HEK293 (cell line): Measurements from ENCODE around the gene HAUS1.

Experiments used
- CTCF ChIA-PET: fragments of 350-600 bp; formaldehyde crosslinking; extraction: SDS; loops from one replicate; lab custom pipeline; 2021; ENCODE audit warnings: antibody characterized with exemption; lab: Yijun Ruan, JAX
- POLR2A ChIA-PET: fragments of 300-600 bp; formaldehyde crosslinking; extraction: SDS; loops from one replicate; lab custom pipeline; 2020; ENCODE audit warnings: antibody characterized with exemption, inconsistent platforms; lab: Yijun Ruan, JAX
- H3K27ac ChIP-seq: fragments of 200-500 bp; sonication (Bioruptor generic); 2 replicates; pipeline ENCODE4 v1.5.1; 2014; ENCODE audit warnings: low read depth, low read length, control low read depth, inconsistent platforms; ENCODE audit errors: extremely low read depth
- H3K36me3 ChIP-seq, 2 experiments: fragments of 200-500 bp in 1 of 2; sonication (Bioruptor generic) in 1 of 2; 1 replicate in 1 of 2; 2 replicates in 1 of 2; pipeline ENCODE4 v1.5.1; 2014 to 2017; ENCODE audit warnings: inconsistent platforms in 2 of 2, low read length in 2 of 2; ENCODE audit not compliant: control insufficient read depth in 2 of 2, insufficient read depth in 1 of 2
- H3K4me1 ChIP-seq: fragments of 200-500 bp; sonication (Bioruptor generic); 2 replicates; pipeline ENCODE4 v1.5.1; 2014; ENCODE audit warnings: mild to moderate bottlenecking, low read length, inconsistent platforms; ENCODE audit not compliant: control insufficient read depth, insufficient read depth
- H3K4me3 ChIP-seq: 2 replicates; pipeline ENCODE4 v1.5.1; 2011; ENCODE audit warnings: low read depth, mild to moderate bottlenecking, control low read depth, low read length, moderate library complexity
- H3K9me3 ChIP-seq: fragments of 200-500 bp; sonication (Bioruptor generic); 2 replicates; pipeline ENCODE4 v1.5.1; 2014; ENCODE audit warnings: low read depth, low read length, inconsistent platforms; ENCODE audit not compliant: control insufficient read depth, insufficient read depth
- ATF2 ChIP-seq: fragments of 450-650 bp; formaldehyde crosslinking; IDR thresholded peaks from 2 replicates; pipeline ENCODE4 v1.5.1; 2016; ENCODE audit warnings: missing biosample characterization, missing genetic modification characterization, low read depth
- CTCF ChIP-seq: fragments of 450-650 bp; formaldehyde crosslinking; IDR thresholded peaks from 2 replicates; pipeline ENCODE4 v1.5.1; 2016; ENCODE audit warnings: missing biosample characterization, missing genetic modification characterization
- ELK4 ChIP-seq: IDR thresholded peaks from 2 replicates; pipeline ENCODE4 v1.6.1; 2011; ENCODE audit warnings: mild to moderate bottlenecking, low read depth, low read length, borderline replicate concordance
- GLI2 ChIP-seq: fragments of 450-650 bp; formaldehyde crosslinking; IDR thresholded peaks from 2 replicates; pipeline ENCODE4; 2017; ENCODE audit warnings: missing biosample characterization, missing genetic modification characterization, low read depth, borderline replicate concordance
- GLIS1 ChIP-seq: fragments of 450-650 bp; formaldehyde crosslinking; IDR thresholded peaks from 2 replicates; pipeline ENCODE4 v1.5.1; 2016; ENCODE audit warnings: missing biosample characterization, missing genetic modification characterization
- GLIS2 ChIP-seq: fragments of 450-650 bp; formaldehyde crosslinking; IDR thresholded peaks from 2 replicates; pipeline ENCODE4 v1.5.1; 2016; ENCODE audit warnings: missing biosample characterization, missing genetic modification characterization
- YY2 ChIP-seq: fragments of 450-650 bp; formaldehyde crosslinking; IDR thresholded peaks from 2 replicates; pipeline ENCODE4 v1.5.1; 2016; ENCODE audit warnings: missing biosample characterization, missing genetic modification characterization
- ZBTB17 ChIP-seq: fragments of 450-650 bp; formaldehyde crosslinking; IDR thresholded peaks from 2 replicates; pipeline ENCODE4 v1.5.1; 2016; ENCODE audit warnings: missing biosample characterization, missing genetic modification characterization
- ZBTB20 ChIP-seq: fragments of 450-650 bp; formaldehyde crosslinking; IDR thresholded peaks from 2 replicates; pipeline ENCODE4 v1.5.1; 2016; ENCODE audit warnings: missing biosample characterization, missing genetic modification characterization
- ZFP3 ChIP-seq: fragments of 450-650 bp; formaldehyde crosslinking; IDR thresholded peaks from 2 replicates; pipeline ENCODE4 v1.5.1; 2016; ENCODE audit warnings: low read depth, missing biosample characterization, missing genetic modification characterization
- ZNF121 ChIP-seq: fragments of 450-650 bp; formaldehyde crosslinking; IDR thresholded peaks from 2 replicates; pipeline ENCODE4 v1.5.1; 2016; ENCODE audit warnings: missing biosample characterization, missing genetic modification characterization
- ZNF132 ChIP-seq: fragments of 450-650 bp; formaldehyde crosslinking; IDR thresholded peaks from 2 replicates; pipeline ENCODE4 v1.5.1; 2017; ENCODE audit warnings: missing biosample characterization, missing genetic modification characterization, borderline replicate concordance
- ZNF138 ChIP-seq: fragments of 450-650 bp; formaldehyde crosslinking; IDR thresholded peaks from 2 replicates; pipeline ENCODE4 v1.5.1; 2016; ENCODE audit warnings: missing biosample characterization, missing genetic modification characterization, borderline replicate concordance
- ZNF16 ChIP-seq: fragments of 450-650 bp; formaldehyde crosslinking; IDR thresholded peaks from 2 replicates; pipeline ENCODE4 v1.5.1; 2016; ENCODE audit warnings: low read depth, missing biosample characterization, missing genetic modification characterization
- ZNF302 ChIP-seq: fragments of 450-650 bp; formaldehyde crosslinking; IDR thresholded peaks from 2 replicates; pipeline ENCODE4 v1.5.1; 2016; ENCODE audit warnings: missing biosample characterization, missing genetic modification characterization, low read depth
- ZNF354C ChIP-seq: fragments of 450-650 bp; formaldehyde crosslinking; IDR thresholded peaks from 2 replicates; pipeline ENCODE4 v1.5.1; 2016; ENCODE audit warnings: missing biosample characterization, missing genetic modification characterization, low read depth, borderline replicate concordance
- ZNF394 ChIP-seq: fragments of 450-650 bp; formaldehyde crosslinking; IDR thresholded peaks from 2 replicates; pipeline ENCODE4 v1.5.1; 2016; ENCODE audit warnings: missing biosample characterization, missing genetic modification characterization, mild to moderate bottlenecking, moderate library complexity, borderline replicate concordance
- ZNF600 ChIP-seq: fragments of 450-650 bp; formaldehyde crosslinking; IDR thresholded peaks from 2 replicates; pipeline ENCODE4 v1.5.1; 2016; ENCODE audit warnings: missing biosample characterization, missing genetic modification characterization
- ZNF610 ChIP-seq: fragments of 450-650 bp; formaldehyde crosslinking; IDR thresholded peaks from 2 replicates; pipeline ENCODE4 v1.5.1; 2016; ENCODE audit warnings: missing biosample characterization, missing genetic modification characterization, borderline replicate concordance
- ZNF677 ChIP-seq: fragments of 450-650 bp; IDR thresholded peaks from 2 replicates; pipeline ENCODE4 v1.5.0; 2018; ENCODE audit warnings: missing biosample characterization, mild to moderate bottlenecking, missing genetic modification characterization, moderate library complexity
- ZNF777 ChIP-seq: fragments of 450-650 bp; formaldehyde crosslinking; IDR thresholded peaks from 2 replicates; pipeline ENCODE4 v1.5.1; 2017; ENCODE audit warnings: missing biosample characterization, missing genetic modification characterization, borderline replicate concordance
- ZNF792 ChIP-seq: fragments of 450-650 bp; formaldehyde crosslinking; IDR thresholded peaks from 2 replicates; pipeline ENCODE4 v1.5.1; 2016; ENCODE audit warnings: missing biosample characterization, missing genetic modification characterization
- TF ChIP-seq, protein P1 (sequence below): fragments of 450-650 bp; formaldehyde crosslinking; IDR thresholded peaks from 2 replicates; pipeline ENCODE4 v1.5.1; 2017; ENCODE audit warnings: missing biosample characterization, missing genetic modification characterization

Gene HAUS1

DNA sequence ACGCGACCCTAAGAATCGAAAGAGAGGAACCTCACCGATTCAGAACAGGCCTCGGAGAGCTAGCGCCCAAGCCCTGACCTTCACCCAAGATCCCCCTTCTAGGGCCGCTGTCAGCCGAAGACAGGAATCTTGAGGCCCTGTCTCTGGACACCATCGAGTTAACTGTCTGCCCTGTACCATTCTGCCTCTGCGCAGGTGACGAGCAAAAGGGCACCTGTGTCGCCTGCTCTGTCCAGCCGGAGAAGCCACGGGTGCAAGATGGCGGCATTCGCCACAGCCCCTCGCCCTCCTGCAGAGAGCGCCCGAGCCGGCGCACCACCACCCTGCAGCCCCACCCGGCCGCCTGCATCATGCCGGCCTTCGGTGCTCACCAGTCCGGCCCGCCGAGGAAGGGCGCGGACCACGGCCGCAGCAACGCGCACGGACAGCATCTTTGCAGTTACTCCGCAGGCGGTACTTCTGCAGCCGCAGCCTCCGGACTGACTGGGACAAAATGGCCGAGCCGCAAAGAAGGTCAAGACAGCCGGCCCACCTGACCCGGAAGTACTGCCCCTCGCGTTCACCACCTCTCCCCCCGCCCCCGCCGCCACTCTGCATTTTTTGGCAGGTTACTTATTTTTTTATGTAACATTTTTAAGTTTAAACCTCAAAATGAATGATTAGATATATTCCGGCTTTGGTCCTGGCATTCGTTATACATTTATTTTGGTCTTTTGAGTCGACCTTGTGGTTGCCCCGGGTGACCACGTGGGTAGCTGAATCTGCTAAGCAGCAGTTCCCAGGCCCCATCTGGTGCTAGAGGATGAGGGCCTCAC is 6.2 kb upstream of the HAUS1 start, which contains the start of gene ATP5F1A (continued):
- peak; percentile 95 for TF ChIP-seq YY2 (tag by site-specific recombination)
- peak; percentile 61; the same call in 1 of the 2 replicates for TF ChIP-seq CTCF (tag by site-specific recombination)
- TF ChIP-seq GLIS2 (tag by site-specific recombination) = peak; percentile 56
- TF ChIP-seq ZNF394 = peak; percentile 23; the same call in 1 of the 2 replicates

- POLR2A ChIA-PET = interaction anchor here (0.5 to 1.3 kb wide), 6 partner anchors 14 to 363 kb away, joined by 3 to 7 read pairs (median 4); no protein-coding TSS in a partner anchor
- CTCF ChIA-PET = interaction anchor here (0.7 to 1.2 kb wide), 2 partner anchors 25 to 554 kb away, joined by 3 to 5 read pairs; no protein-coding TSS in a partner anchor
- H3K36me3 ChIP-seq = peaks cover 15 to 23% of the 10 kb centered on the region in 2 experiments
- no peak for TF ChIP-seq ZFP3 (tag by site-specific recombination)
- peak; percentile 98 for TF ChIP-seq ZBTB20 (tag by site-specific recombination)
- peak; percentile 86 for TF ChIP-seq ZBTB17 (tag by site-specific recombination)
- peak; percentile 59 for TF ChIP-seq GLIS1 (tag by site-specific recombination)
- TF ChIP-seq, all 188 proteins: peak for 3
- peak overlapping the region; percentile 88 for H3K27ac ChIP-seq
- H3K4me1 ChIP-seq = peaks cover 7% of the 10 kb centered on the region; the same call in 1 of the 2 replicates
- H3K9me3 ChIP-seq = no peaks in the 10 kb centered on the region
- H3K4me3 ChIP-seq = peak overlapping the region; percentile 99
Measured at GRCh38 chr18:46098616-46098933, 5.6 kb upstream of the HAUS1 start.

DNA sequence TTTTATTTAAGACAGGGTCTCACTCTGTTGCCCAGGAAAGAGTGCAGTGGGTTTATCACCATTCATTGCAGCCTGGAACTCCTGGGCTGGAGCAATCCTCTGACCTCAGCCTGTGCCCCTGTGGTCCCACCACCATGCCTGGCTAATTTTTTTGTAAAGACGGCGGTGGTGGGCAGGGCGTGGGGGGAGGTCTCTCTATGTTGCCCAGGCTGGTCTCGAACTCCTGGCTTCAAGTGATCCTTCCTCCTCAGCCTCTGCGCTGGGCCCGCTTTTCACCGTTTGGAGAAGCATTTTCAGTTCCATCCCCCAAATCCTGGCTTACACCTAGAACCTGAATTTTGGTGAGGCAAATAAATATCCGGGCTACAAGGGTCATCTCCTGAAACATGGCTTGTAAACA is 4.7 kb upstream of the HAUS1 start:
- no peak overlapping the region for H3K27ac ChIP-seq
- peaks cover 7% of the 10 kb centered on the region; the same call in 1 of the 2 replicates for H3K4me1 ChIP-seq
- peak; percentile 34; the same call in 1 of the 2 replicates for TF ChIP-seq ZNF121 (tag by site-specific recombination)
- TF ChIP-seq, protein P1, sequence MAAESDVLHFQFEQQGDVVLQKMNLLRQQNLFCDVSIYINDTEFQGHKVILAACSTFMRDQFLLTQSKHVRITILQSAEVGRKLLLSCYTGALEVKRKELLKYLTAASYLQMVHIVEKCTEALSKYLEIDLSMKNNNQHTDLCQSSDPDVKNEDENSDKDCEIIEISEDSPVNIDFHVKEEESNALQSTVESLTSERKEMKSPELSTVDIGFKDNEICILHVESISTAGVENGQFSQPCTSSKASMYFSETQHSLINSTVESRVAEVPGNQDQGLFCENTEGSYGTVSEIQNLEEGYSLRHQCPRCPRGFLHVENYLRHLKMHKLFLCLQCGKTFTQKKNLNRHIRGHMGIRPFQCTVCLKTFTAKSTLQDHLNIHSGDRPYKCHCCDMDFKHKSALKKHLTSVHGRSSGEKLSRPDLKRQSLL (tag by site-specific recombination) = no peak
- peaks cover 7 to 15% of the 10 kb centered on the region in 2 experiments for H3K36me3 ChIP-seq
- H3K4me3 ChIP-seq = no peak overlapping the region
- ChIA-PET POLR2A (interaction anchor here (0.6 kb wide), 1 partner anchor 362 kb away, joined by 3 read pairs; no protein-coding TSS in a partner anchor), CTCF (no interaction called here)
- H3K9me3 ChIP-seq = no peaks in the 10 kb centered on the region

DNA sequence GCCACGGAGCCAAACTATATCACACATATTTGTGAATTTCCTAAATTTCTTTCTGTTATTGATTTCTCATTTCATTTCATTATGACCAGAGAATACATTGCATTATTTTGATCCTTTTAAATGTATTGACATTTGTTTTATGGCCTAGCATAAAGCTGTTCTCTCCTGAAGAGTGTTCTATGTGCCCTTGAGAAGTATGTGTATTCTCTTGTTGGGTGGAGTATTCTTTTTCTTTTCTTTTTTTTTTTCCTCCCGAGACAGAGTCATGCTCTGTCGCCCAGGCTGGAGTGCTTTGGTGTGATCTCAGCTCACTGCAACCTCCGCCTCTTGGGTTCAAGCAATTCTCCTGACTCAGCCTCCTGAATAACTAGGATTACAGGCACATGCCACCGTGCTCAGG is 5.2 kb downstream of the HAUS1 start:
- ChIA-PET POLR2A (no interaction called here), CTCF (no interaction called here)
- Histone ChIP-seq H3K36me3 (peaks cover 37 to 58% of the 10 kb centered on the region in 2 experiments), H3K4me3 (no peak overlapping the region), H3K27ac (no peak overlapping the region), H3K9me3 (no peaks in the 10 kb centered on the region), H3K4me1 (no peaks in the 10 kb centered on the region)
- no peak for TF ChIP-seq ZNF302
- no peak for TF ChIP-seq ZNF610 (tag by site-specific recombination)
- no peak for TF ChIP-seq GLI2 (tag by site-specific recombination)
- TF ChIP-seq ATF2 (tag by site-specific recombination) = no peak
- TF ChIP-seq ZNF138 (tag by site-specific recombination) = no peak
- TF ChIP-seq ZNF600 (tag by site-specific recombination) = no peak
- no peak for TF ChIP-seq ZNF132 (tag by site-specific recombination)
- TF ChIP-seq ZNF792 = no peak
- no peak for TF ChIP-seq ZNF16
- TF ChIP-seq ELK4 = no peak
- TF ChIP-seq ZNF777 (tag by site-specific recombination) = no peak
- TF ChIP-seq ZBTB17 (tag by site-specific recombination) = no peak
- no peak for TF ChIP-seq ZNF677 (tag by site-specific recombination)
- no peak for TF ChIP-seq ZNF354C (tag by site-specific recombination)
